Measurements from ENCODE around the gene TRIM72.
"Not testable (repeated sequence)": the region's sequence is repeated elsewhere in the genome, so short reads cannot be mapped to it uniquely, and the experiment has no call there.

The TRIM72 gene

GRCh38 chr16:31191697-31192428 is 22.1 kb upstream of the TRIM72 start:
- FAIRE-seq: no peak

GRCh38 chr16:31192856-31193642 is 20.9 kb upstream of the TRIM72 start:
- FAIRE-seq: no peak

GRCh38 chr16:31193874-31194273 is 20.0 kb upstream of the TRIM72 start:
- FAIRE-seq: no peak

- no peak for FAIRE-seq
Observed at GRCh38 chr16:31194898-31195297, 19.0 kb upstream of the TRIM72 start.

GRCh38 chr16:31195861-31196260 is 18.1 kb upstream of the TRIM72 start:
- FAIRE-seq: not testable (repeated sequence)

GRCh38 chr16:31196324-31197088 is 17.4 kb upstream of the TRIM72 start:
- FAIRE-seq: no peak

GRCh38 chr16:31198207-31198882 is 15.6 kb upstream of the TRIM72 start:
- FAIRE-seq: no peak

- no peak for FAIRE-seq
Observed at GRCh38 chr16:31199430-31200041, 14.4 kb upstream of the TRIM72 start.

GRCh38 chr16:31200111-31200510 is 13.8 kb upstream of the TRIM72 start:
- not testable (repeated sequence) for FAIRE-seq

GRCh38 chr16:31200821-31201568 is 12.9 kb upstream of the TRIM72 start:
- FAIRE-seq: no peak

GRCh38 chr16:31201582-31202413 is 12.1 kb upstream of the TRIM72 start:
- no peak for FAIRE-seq

GRCh38 chr16:31202414-31203375 is 11.2 kb upstream of the TRIM72 start, which contains the start of gene PYCARD:
Gene PYCARD (minus strand): TSS chr16:31202760. CDS start chr16:31202690, 70 bp downstream.
- no peak for FAIRE-seq

GRCh38 chr16:31204871-31205666 is 8.8 kb upstream of the TRIM72 start:
- FAIRE-seq: no peak

- FAIRE-seq: no peak
Observed at GRCh38 chr16:31206776-31207175, 7.1 kb upstream of the TRIM72 start.

- FAIRE-seq: no peak
Observed at GRCh38 chr16:31213342-31213741, 577 bp upstream of the TRIM72 start.

- no peak for FAIRE-seq
Observed at GRCh38 chr16:31214708-31215286, 878 bp downstream of the TRIM72 start.

- FAIRE-seq: no peak
Observed at GRCh38 chr16:31215287-31216162, 1.6 kb downstream of the TRIM72 start.
